GM19397 (cell line): Measurements from ENCODE around the gene MMRN2.
A peak's percentile ranks its signal among the peaks of the same experiment; 100 is the strongest.

Experiments used
- ATAC-seq: cut with Tn5 transposase; IDR thresholded peaks from one replicate; pipeline ENCODE4 v1.9.1; 2021; ENCODE audit warnings: mild to moderate bottlenecking, moderate library complexity; ENCODE audit not compliant: unreplicated experiment

MMRN2 gene

DNA sequence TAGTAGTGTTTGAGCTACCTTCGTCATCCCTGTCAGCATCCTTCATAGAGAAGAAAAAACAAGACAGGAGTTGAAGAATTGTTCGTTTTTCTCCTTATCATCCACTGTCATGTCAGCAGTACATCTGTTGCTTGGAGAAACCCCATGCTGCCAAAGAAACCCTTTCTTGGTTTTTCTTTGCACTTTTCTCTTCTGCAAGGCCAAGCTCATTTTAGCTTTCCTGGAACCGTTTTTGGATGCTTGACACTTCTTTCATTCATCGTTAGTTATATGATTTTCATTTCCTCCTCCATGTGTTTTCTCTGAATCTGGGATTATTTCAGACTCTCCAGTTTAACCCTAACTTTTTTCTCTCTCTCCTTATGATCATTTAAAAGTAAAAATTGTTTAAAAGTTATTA lies 58.9 kb downstream of the MMRN2 start:
- ATAC-seq, result no peak

DNA sequence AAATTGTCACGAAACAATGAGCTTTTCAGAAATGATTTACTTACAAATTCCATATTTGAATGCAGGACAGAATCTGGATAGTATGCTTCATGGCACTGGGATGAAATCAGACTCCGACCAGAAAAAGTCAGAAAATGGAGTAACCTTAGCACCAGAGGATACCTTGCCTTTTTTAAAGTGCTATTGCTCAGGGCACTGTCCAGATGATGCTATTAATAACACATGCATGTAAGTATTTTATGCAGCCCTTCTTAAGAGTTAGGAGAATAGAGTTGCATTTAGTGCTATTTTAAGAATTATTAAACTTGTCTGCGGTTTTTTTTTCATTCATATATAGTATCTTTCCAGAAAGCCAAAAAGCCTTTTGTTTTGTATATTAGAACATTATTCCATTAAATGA lies 67.4 kb downstream of the MMRN2 start:
- no peak for ATAC-seq

DNA sequence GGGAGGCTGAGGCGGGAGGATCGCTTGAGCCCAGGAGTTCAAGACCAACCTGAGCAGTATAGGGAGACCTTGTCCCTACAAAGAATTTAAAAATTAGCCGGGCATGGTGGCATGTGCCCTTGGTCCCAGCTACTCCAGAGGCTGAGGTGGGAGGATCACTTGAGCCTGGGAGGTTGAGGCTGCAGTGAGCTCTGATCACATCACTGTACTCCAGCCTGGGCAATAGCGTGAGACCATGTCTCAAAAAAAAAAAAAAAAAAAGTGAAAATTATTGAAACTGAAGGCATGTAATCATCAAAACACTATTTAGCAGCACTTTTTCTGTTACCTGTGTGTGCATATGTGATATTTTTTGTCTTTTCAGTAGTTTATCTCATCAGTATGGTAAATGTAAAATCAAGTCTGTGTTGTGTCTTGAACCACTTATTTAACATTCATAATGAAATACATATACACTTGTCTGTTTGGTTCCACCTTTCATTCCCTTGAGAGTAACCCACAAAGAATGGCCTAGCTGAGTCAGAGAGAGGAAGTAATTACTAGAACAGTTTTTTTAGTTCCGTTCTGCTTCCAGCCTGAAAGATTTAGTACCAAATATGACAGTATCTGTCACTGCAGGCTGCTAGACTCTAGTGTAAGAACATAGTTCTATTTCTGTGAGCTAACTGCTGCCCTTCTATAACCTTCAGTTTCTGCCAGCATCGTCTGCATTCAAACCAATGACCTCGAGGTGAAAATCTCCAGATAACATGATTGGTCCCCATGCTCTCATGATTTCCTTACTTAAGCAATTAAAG lies 68.6 kb downstream of the MMRN2 start:
- ATAC-seq, result peak; percentile 98
